Lung (tissue), 12 donors: ENCODE results near the gene DIDO1. TPM values are rescaled to one million over a fixed set of nuclear protein-coding genes. Genes with fewer than 3 reads are reported as not detected.
A peak's percentile ranks its signal among the peaks of the same experiment; 100 is the strongest.

Experiments used
- ATAC-seq: fragments of 200-7000 bp; cut with Tn5 transposase; one replicate; pipeline ENCODE4 v1.9.1; 2020; ENCODE audit warnings: moderate number of reproducible peaks; ENCODE audit not compliant: insufficient read depth, low FRiP score
- DNase-seq, 3 donors: peaks; one replicate each; pipeline ENCODE4 v3.0.0-alpha.2; 2013 to 2017
- H3K27ac ChIP-seq, 2 donors: one replicate each; pipeline ENCODE4 v1.5.1; 2013; ENCODE audit warnings: mild to moderate bottlenecking in 2 of 2, moderate library complexity in 2 of 2, control low read depth in 1 of 2, inconsistent platforms in 1 of 2, low read depth in 1 of 2, low read length in 1 of 2
- H3K27me3 ChIP-seq, 3 donors: one replicate each; pipeline ENCODE4 v1.5.1; 2013; ENCODE audit warnings: low read length in 2 of 3; ENCODE audit not compliant: control insufficient read depth in 3 of 3, insufficient read depth in 3 of 3
- H3K36me3 ChIP-seq, 4 donors: one replicate each; pipeline ENCODE4 v1.5.1; 2013; ENCODE audit warnings: low read length in 4 of 4, mild to moderate bottlenecking in 1 of 4, moderate library complexity in 1 of 4; ENCODE audit not compliant: control insufficient read depth in 4 of 4, insufficient read depth in 4 of 4
- H3K4me1 ChIP-seq, 5 donors: one replicate each; pipeline ENCODE4 v1.5.1; 2013; ENCODE audit warnings: low read length in 5 of 5, mild to moderate bottlenecking in 2 of 5, moderate library complexity in 1 of 5; ENCODE audit not compliant: control insufficient read depth in 5 of 5, insufficient read depth in 5 of 5
- H3K4me3 ChIP-seq: one replicate; pipeline ENCODE4 v1.5.1; 2013; ENCODE audit warnings: mild to moderate bottlenecking, control low read depth, moderate library complexity
- H3K9ac ChIP-seq, 2 donors: one replicate each; pipeline ENCODE4 v1.5.1; 2013; ENCODE audit warnings: low read length in 2 of 2, control low read depth in 1 of 2; ENCODE audit not compliant: insufficient read depth in 1 of 2
- H3K9me3 ChIP-seq, 4 donors: one replicate each; pipeline ENCODE4 v1.5.1; 2013; ENCODE audit warnings: low read length in 3 of 4, mild to moderate bottlenecking in 1 of 4, moderate library complexity in 1 of 4; ENCODE audit not compliant: control insufficient read depth in 4 of 4, insufficient read depth in 3 of 4
- WGBS, 2 donors: extraction: QIAGEN DNeasy Blood & Tissue Kit; methylation state at CpG; one replicate each; pipeline ENCODE4 v1.1.7; 2013; 5-methylcytosine and 5-hydroxymethylcytosine counted together
- polyA plus RNA-seq, 2 donors: library from polyadenylated mRNA; stranded (reverse); fragments of 200-250 nt; gene quantifications; one replicate each; pipeline ENCODE4 v1.2.1, GENCODE V29; 2013
- total RNA-seq, 2 donors: library from RNA; depleted of rRNA in 1 of 2; stranded (reverse); fragments of >200 nt in 1 of 2; gene quantifications; one replicate each; pipeline ENCODE4 v1.2.1, GENCODE V29; 2014 to 2021
- TF ChIP-seq, protein P1 (sequence below): IDR thresholded peaks from 2 replicates; pipeline ENCODE4 v1.5.1; 2012; ENCODE audit warnings: mild to moderate bottlenecking; ENCODE audit errors: control extremely low read depth, extremely low read depth
- donor health status: control.
- donor health status: control.
- donor health status: Bipolar disorder and iron deficiency.
- donor health status: healthy.
- donor health status: DM: yes; HTN: yes; CAD: no.

DIDO1 gene
- total and polyA plus RNA-seq, 4 donors = 19.6 to 71.2 (median 35.8) TPM

DNA sequence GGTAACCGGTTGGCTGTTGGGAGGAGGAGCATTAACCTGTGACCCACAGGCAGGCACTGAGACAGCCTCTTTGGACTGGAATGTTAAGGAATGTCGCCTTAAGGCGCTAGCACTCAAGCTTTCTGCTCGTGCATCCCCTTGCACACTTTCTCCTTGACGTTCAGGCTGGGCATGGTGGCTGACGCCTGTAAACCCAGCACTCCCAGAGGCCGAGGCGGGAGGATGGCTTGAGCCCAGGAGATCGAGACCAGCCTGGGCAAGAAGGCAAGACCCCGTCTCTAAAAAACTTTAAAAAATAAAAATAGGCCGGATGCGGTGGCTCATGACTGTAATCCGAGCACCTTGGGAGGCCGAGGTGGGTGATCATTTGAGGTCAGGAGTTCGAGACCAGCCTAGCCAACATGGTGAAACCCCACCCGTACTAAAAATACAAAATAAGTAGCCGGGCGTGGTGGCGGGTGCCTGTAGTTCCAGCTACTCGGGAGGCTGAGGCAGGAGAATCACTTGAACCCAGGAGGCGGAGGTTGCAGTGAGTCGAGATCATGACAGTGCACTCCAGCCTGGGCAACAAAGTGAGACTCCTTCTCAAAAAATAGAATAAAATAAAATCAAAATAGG lies 9.8 kb upstream of the DIDO1 start:
- Histone ChIP-seq H3K4me3 (no peak overlapping the region), H3K9me3 (no peaks in the 10 kb centered on the region), H3K9ac (no peak overlapping the region), H3K4me1 (peaks cover 9 to 34% (median 19%) of the 10 kb centered on the region in 5 donors), H3K27me3 (no peaks in the 10 kb centered on the region), H3K27ac (peak overlapping the region in 1 of 2 donors; percentile 33), H3K36me3 (peaks cover 0 to 14% (median 6%) of the 10 kb centered on the region in 4 donors)
- DNase-seq (no peak), ATAC-seq (no peak)
- TF ChIP-seq, protein P1, sequence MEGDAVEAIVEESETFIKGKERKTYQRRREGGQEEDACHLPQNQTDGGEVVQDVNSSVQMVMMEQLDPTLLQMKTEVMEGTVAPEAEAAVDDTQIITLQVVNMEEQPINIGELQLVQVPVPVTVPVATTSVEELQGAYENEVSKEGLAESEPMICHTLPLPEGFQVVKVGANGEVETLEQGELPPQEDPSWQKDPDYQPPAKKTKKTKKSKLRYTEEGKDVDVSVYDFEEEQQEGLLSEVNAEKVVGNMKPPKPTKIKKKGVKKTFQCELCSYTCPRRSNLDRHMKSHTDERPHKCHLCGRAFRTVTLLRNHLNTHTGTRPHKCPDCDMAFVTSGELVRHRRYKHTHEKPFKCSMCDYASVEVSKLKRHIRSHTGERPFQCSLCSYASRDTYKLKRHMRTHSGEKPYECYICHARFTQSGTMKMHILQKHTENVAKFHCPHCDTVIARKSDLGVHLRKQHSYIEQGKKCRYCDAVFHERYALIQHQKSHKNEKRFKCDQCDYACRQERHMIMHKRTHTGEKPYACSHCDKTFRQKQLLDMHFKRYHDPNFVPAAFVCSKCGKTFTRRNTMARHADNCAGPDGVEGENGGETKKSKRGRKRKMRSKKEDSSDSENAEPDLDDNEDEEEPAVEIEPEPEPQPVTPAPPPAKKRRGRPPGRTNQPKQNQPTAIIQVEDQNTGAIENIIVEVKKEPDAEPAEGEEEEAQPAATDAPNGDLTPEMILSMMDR = no peak
- 85 to 91% methylated on average over 22 of the region's 22 CpGs for WGBS, 2 donors

GRCh38 chr20:62935204-62935967 lies 9.1 kb upstream of the DIDO1 start:
- ATAC-seq = no peak
- Histone ChIP-seq H3K9me3 (no peaks in the 10 kb centered on the region), H3K9ac (peak overlapping the region in 1 of 2 donors; percentile 34), H3K4me3 (no peak overlapping the region), H3K4me1 (peaks cover 9 to 32% (median 19%) of the 10 kb centered on the region in 5 donors), H3K27me3 (no peaks in the 10 kb centered on the region), H3K36me3 (peaks cover 0 to 11% (median 5%) of the 10 kb centered on the region in 4 donors), H3K27ac (no peak overlapping the region)
- TF ChIP-seq, protein P1 = no peak
- no peak for DNase-seq
- WGBS, 2 donors = 76 to 81% methylated on average over 12 of the region's 12 CpGs

GRCh38 chr20:62933966-62934365 lies 7.7 kb upstream of the DIDO1 start:
- H3K9ac ChIP-seq = no peak overlapping the region
- H3K4me3 ChIP-seq = no peak overlapping the region
- H3K4me1 ChIP-seq = peaks cover under 1 to 27% (median 12%) of the 10 kb centered on the region in 5 donors
- H3K9me3 ChIP-seq = no peaks in the 10 kb centered on the region
- DNase-seq (no peak), ATAC-seq (no peak)
- 51 to 75% methylated on average over 3 of the region's 3 CpGs for WGBS, 2 donors
- peak overlapping the region in 1 of 2 donors; percentile 42 for H3K27ac ChIP-seq
- TF ChIP-seq, protein P1 = no peak
- no peaks in the 10 kb centered on the region for H3K27me3 ChIP-seq
- H3K36me3 ChIP-seq = peaks cover 0 to 11% (median 5%) of the 10 kb centered on the region in 4 donors
